ENCODE results near the gene KLHL6. TPM values are rescaled to one million over a fixed set of nuclear protein-coding genes. Genes with fewer than 3 reads are reported as not detected.

The KLHL6 gene, protein sequence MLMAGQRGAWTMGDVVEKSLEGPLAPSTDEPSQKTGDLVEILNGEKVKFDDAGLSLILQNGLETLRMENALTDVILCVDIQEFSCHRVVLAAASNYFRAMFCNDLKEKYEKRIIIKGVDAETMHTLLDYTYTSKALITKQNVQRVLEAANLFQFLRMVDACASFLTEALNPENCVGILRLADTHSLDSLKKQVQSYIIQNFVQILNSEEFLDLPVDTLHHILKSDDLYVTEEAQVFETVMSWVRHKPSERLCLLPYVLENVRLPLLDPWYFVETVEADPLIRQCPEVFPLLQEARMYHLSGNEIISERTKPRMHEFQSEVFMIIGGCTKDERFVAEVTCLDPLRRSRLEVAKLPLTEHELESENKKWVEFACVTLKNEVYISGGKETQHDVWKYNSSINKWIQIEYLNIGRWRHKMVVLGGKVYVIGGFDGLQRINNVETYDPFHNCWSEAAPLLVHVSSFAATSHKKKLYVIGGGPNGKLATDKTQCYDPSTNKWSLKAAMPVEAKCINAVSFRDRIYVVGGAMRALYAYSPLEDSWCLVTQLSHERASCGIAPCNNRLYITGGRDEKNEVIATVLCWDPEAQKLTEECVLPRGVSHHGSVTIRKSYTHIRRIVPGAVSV
- total RNA-seq (1 to 10 TPM in 1 of 4 donors, under 1 TPM in 3; 0.42 to 1.3 (median 0.51) TPM), polyA plus RNA-seq (under 1 TPM; 0.12 to 0.22 (median 0.13) TPM)
- long read RNA-seq, donor 1, full-length matches to known transcripts, result 2 of 2 reads
- long read RNA-seq, donor 1, partial matches to known transcripts, result 0 of 2 reads
- long read RNA-seq, donor 1, other reads (novel, unspliced or antisense), result 0 of 2 reads
- long read RNA-seq, donor 2, result 0 reads

DNA sequence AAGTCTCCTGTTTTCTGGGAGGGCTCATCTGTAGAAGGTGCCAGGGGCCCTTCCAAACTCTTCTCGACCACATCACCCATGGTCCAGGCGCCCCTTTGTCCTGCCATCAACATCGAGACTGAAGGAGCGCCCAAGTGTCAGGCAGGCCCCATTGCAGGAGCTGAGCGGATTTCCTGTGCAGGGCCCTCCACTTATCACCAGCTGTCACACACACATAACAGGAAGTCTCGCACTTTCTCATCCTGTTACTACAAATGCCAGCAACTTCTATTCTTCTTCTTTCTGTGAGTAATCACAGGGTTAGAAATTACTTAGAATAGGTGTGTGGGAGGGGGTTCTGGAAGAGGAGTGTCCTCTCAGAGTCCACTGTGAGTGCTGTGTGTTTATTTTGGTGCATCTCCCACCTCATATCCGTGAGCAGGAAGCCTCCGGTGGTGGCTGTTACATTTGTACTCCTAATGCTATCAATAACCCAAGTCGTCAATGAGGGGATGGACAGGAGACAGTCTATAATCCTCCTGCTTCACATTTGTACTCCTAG, at the start of gene KLHL6:
TSS of gene KLHL6 (minus strand) at position 166 of the 541 bp plus-strand sequence. CDS start at position 113, 53 bp downstream.
- 65 to 72% (median 69%) methylated on average over 9 of the region's 9 CpGs for WGBS, 3 donors
- H3K36me3 ChIP-seq (ENCODE audit: insufficient read depth in 1 of 2, low read depth in 1 of 2), result no peaks in the 10 kb centered on the region
- intact Hi-C loops (cut with DNase I), result no loop called here
- peak within 1 kb of the TSS; percentile 43 for H3K27ac ChIP-seq
- peak in 1 of 2 donors; percentile 67 for DNase-seq
- H3K27me3 ChIP-seq (ENCODE audit: insufficient read depth in 3 of 3, low read length in 2 of 3), result no peaks in the 10 kb centered on the region
- peaks cover 4% of the 10 kb centered on the region for H3K4me1 ChIP-seq
- peak in 3 of 4 donors; percentile 43 to 69 (median 60) for ATAC-seq
- TF ChIP-seq, protein P1, sequence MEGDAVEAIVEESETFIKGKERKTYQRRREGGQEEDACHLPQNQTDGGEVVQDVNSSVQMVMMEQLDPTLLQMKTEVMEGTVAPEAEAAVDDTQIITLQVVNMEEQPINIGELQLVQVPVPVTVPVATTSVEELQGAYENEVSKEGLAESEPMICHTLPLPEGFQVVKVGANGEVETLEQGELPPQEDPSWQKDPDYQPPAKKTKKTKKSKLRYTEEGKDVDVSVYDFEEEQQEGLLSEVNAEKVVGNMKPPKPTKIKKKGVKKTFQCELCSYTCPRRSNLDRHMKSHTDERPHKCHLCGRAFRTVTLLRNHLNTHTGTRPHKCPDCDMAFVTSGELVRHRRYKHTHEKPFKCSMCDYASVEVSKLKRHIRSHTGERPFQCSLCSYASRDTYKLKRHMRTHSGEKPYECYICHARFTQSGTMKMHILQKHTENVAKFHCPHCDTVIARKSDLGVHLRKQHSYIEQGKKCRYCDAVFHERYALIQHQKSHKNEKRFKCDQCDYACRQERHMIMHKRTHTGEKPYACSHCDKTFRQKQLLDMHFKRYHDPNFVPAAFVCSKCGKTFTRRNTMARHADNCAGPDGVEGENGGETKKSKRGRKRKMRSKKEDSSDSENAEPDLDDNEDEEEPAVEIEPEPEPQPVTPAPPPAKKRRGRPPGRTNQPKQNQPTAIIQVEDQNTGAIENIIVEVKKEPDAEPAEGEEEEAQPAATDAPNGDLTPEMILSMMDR (IDR thresholded peaks at IDR 0.05), result no peak
- H3K4me3 ChIP-seq, result peak within 1 kb of the TSS; percentile 47
- no peaks in the 10 kb centered on the region for H3K9me3 ChIP-seq

DNA sequence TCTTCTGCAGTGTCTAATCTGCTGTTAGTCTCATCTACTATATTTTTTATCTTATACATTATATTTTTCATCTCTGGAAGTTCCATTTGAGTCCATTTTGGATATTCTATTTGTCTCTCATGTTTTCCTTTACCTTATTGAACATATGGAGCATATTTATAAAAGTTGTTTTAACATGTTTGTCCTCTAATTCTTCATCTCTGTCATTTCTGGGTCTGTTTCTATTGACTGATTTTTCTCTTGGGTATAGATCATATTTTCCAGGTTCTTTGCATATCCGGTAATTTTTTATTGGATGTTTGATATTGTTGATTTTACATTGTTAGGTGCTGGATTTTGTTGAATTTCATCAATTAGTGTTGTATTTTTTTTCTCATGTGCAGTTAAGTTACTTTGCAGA, 42.5 kb upstream of the KLHL6 start:
- TF ChIP-seq, protein P1 (IDR thresholded peaks at IDR 0.05), result no peak
- no peaks in the 10 kb centered on the region for H3K4me1 ChIP-seq
- WGBS, 3 donors, result 0 to 87% (median 39%) methylated on average over 1 of the region's 1 CpG
- no peaks in the 10 kb centered on the region for H3K27me3 ChIP-seq (ENCODE audit: insufficient read depth in 3 of 3, low read length in 2 of 3)
- ATAC-seq (no peak), DNase-seq (no peak)
- peaks cover 10% of the 10 kb centered on the region for H3K9me3 ChIP-seq
- intact Hi-C loops (cut with DNase I), result no loop called here
- no peak overlapping the region for H3K27ac ChIP-seq
- H3K36me3 ChIP-seq (ENCODE audit: insufficient read depth in 1 of 2, low read depth in 1 of 2), result no peaks in the 10 kb centered on the region
- H3K4me3 ChIP-seq, result no peak overlapping the region

GRCh38 chr3:183594636-183595035, 39.1 kb upstream of the KLHL6 start:
- no peak for DNase-seq
- TF ChIP-seq, protein P1 (IDR thresholded peaks at IDR 0.05), result no peak
- Histone ChIP-seq H3K9me3 (peaks cover 10% of the 10 kb centered on the region), H3K4me1 (no peaks in the 10 kb centered on the region), H3K27me3 (ENCODE audit: insufficient read depth in 3 of 3, low read length in 2 of 3) (no peaks in the 10 kb centered on the region), H3K36me3 (ENCODE audit: insufficient read depth in 1 of 2, low read depth in 1 of 2) (no peaks in the 10 kb centered on the region), H3K4me3 (no peak overlapping the region), H3K27ac (no peak overlapping the region)
- intact Hi-C loops (cut with DNase I), result no loop called here
- no peak for ATAC-seq
- WGBS, 3 donors, result 96 to 98% (median 97%) methylated on average over 2 of the region's 2 CpGs

GRCh38 chr3:183592821-183593220, 37.3 kb upstream of the KLHL6 start:
- H3K4me1 ChIP-seq, result no peaks in the 10 kb centered on the region
- no peaks in the 10 kb centered on the region for H3K27me3 ChIP-seq (ENCODE audit: insufficient read depth in 3 of 3, low read length in 2 of 3)
- no peaks in the 10 kb centered on the region for H3K36me3 ChIP-seq (ENCODE audit: insufficient read depth in 1 of 2, low read depth in 1 of 2)
- H3K4me3 ChIP-seq, result no peak overlapping the region
- ATAC-seq, result no peak
- no peak for DNase-seq
- intact Hi-C loops (cut with DNase I), result no loop called here
- TF ChIP-seq, protein P1 (IDR thresholded peaks at IDR 0.05), result no peak
- 92 to 97% (median 94%) methylated on average over 7 of the region's 7 CpGs for WGBS, 3 donors
- peaks cover 5% of the 10 kb centered on the region for H3K9me3 ChIP-seq
- no peak overlapping the region for H3K27ac ChIP-seq
